Hepatic stellate cell (primary cell): ENCODE measurements around the gene CDH3.

Experiments
- DNase-seq: peaks from one replicate; pipeline ENCODE4 v3.0.0; 2011; ENCODE audit warnings: low spot score

Gene CDH3

GRCh38 chr16:68737730-68738629 lies 92.9 kb downstream of the CDH3 start:
- no peak for DNase-seq

GRCh38 chr16:68739964-68740627 lies 95.0 kb downstream of the CDH3 start:
- no peak for DNase-seq

- no peak for DNase-seq
Measured at GRCh38 chr16:68740628-68741346, 95.7 kb downstream of the CDH3 start.

GRCh38 chr16:68743664-68744063 lies 98.6 kb downstream of the CDH3 start:
- DNase-seq = no peak

- DNase-seq = no peak
Measured at GRCh38 chr16:68744744-68745280, 99.7 kb downstream of the CDH3 start.

GRCh38 chr16:68746951-68747350 lies 101.8 kb downstream of the CDH3 start:
- DNase-seq = no peak

GRCh38 chr16:68749432-68749831 lies 104.3 kb downstream of the CDH3 start:
- DNase-seq = no peak
